ENCODE results near the gene DPCD. TPM values are rescaled to one million over a fixed set of nuclear protein-coding genes. Genes with fewer than 3 reads are reported as not detected.

The DPCD gene
- total RNA-seq, 2 donors from 2014 or later, result 32.0 to 40.3 TPM

- peaks cover 50% of the 10 kb centered on the region for H3K36me3 ChIP-seq
- H3K4me1 ChIP-seq, result peaks cover 0 to 10% of the 10 kb centered on the region in 2 donors
- H3K4me3 ChIP-seq, result no peak overlapping the region
- H3K9me3 ChIP-seq, result no peaks in the 10 kb centered on the region
- no peak for TF ChIP-seq CTCF (IDR thresholded peaks at IDR 0.05)
- no peaks in the 10 kb centered on the region for H3K27me3 ChIP-seq
- no peak overlapping the region for H3K27ac ChIP-seq
- no peak for DNase-seq (ENCODE audit: low spot score)
Observed at GRCh38 chr10:101612872-101613271, 24.8 kb downstream of the DPCD start.

GRCh38 chr10:101613646-101614045, 25.5 kb downstream of the DPCD start:
- no peak for TF ChIP-seq CTCF (IDR thresholded peaks at IDR 0.05)
- H3K27ac ChIP-seq, result no peak overlapping the region
- DNase-seq (ENCODE audit: low spot score), result no peak
- H3K36me3 ChIP-seq, result peaks cover 47% of the 10 kb centered on the region
- H3K4me3 ChIP-seq, result no peak overlapping the region
- no peaks in the 10 kb centered on the region for H3K9me3 ChIP-seq
- no peaks in the 10 kb centered on the region for H3K27me3 ChIP-seq
- H3K4me1 ChIP-seq, result peaks cover 0 to 10% of the 10 kb centered on the region in 2 donors

DNA sequence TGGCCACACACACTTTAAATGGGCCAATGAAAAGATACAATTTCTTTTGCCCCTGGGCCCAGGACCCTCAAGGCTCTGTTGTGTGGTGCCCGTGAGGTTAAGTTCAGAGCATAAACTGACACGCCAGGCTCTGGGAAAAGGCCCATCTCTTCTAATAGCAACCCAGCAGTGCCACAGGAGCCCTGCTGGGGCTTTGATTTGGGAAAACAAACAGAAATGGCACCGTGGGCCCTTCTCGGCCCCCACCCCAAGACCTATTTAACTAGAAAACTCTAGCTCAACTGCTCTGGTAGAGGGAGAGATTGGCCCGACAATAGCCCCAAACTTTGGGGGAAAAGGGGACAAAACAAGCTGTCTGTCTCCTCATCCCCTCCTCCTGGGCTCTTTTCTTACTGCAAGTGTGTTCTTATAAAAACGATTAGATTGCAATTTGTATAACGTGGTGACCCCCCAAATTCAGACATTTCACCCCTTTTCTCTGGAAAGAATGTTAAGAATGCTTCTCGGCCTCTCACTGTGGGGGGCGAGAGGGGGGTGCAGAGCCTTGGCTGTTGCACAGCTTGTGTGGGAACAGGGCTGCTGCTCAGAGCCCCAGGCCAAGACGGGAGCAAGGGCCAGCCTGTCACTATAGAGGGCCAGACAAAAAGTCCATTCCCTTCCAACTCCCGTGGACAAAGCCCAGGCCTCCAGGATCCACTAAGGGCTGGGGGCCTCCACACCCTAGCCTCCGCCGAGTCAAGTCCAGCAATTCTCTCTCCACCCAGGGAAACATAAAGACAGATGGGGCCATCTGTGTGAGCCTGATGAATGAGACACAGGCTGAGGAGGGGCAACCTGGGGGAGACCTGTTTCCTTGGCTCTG, 26.8 kb downstream of the DPCD start:
- TF ChIP-seq CTCF (IDR thresholded peaks at IDR 0.05), result no peak
- Histone ChIP-seq H3K4me3 (no peak overlapping the region), H3K36me3 (peaks cover 34% of the 10 kb centered on the region), H3K9me3 (no peaks in the 10 kb centered on the region), H3K27me3 (no peaks in the 10 kb centered on the region), H3K4me1 (peaks cover 0 to 10% of the 10 kb centered on the region in 2 donors), H3K27ac (no peak overlapping the region)
- no peak for DNase-seq (ENCODE audit: low spot score)

DNA sequence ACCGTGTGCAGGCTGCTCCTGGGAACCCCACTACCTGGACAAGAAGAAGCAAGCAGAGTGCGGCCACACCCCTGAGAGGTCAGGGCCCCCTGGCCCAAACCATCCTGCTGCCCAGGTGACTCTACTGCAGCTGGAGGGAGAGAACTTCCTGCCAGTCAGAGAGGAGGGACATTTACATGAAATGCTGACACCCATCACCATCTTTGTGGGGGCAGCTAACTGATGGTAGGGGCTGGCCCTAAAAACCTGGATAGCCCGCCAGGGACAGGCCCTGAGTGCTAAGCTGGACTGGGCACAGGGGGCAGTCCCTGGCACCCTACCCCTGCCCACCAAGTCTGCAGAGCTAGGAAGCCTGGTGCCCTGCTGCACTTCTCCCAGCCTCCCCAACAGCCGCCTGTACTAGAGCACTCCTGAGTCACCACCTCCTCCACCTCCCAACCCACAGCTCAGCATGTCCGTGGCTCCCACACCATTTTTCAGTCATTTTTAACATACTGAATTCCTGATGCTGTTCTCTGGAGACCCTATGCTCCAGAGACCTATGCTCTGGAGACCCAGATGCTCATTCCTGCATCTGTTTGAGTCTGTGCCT, 27.5 kb downstream of the DPCD start:
- no peak for DNase-seq (ENCODE audit: low spot score)
- Histone ChIP-seq H3K36me3 (peaks cover 27% of the 10 kb centered on the region), H3K27ac (no peak overlapping the region), H3K4me3 (no peak overlapping the region), H3K4me1 (peaks cover 0 to 10% of the 10 kb centered on the region in 2 donors), H3K27me3 (no peaks in the 10 kb centered on the region), H3K9me3 (no peaks in the 10 kb centered on the region)
- TF ChIP-seq CTCF (IDR thresholded peaks at IDR 0.05), result no peak

DNA sequence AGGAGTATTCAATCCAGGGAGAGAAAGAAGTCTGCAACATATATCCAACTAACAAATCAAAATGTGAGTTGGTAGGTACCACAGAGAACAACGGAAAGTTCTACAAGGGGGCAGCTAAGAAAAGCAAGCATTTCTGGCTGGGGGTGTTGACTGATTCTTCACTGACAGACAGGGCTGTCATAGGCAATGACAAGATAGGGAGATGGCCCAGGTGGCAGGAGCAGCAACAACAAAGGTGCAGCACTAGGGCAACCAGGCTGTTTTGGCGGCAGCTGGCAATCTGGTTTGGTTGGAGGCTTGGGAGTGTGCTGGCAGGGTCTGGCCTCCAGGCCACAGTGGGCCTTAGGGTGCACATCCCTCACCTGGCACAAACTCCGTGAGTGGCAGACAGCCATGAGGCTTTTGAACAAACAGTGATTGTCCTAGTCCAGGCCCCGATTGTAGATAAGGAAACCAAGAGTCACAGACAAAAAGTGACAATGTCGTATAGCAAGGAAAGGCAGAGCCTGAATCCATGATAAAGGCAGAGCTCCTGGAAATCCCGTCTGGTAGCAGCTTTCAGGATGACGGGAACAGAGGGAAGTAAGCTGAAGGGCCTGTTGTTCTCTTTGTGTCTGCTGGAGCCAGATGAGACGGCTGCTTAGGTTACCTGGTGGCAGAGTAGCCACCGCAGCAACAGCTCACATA, 28.4 kb downstream of the DPCD start:
- H3K9me3 ChIP-seq, result no peaks in the 10 kb centered on the region
- no peak overlapping the region for H3K27ac ChIP-seq
- H3K36me3 ChIP-seq, result peaks cover 25% of the 10 kb centered on the region
- H3K4me1 ChIP-seq, result peaks cover 0 to 10% of the 10 kb centered on the region in 2 donors
- no peaks in the 10 kb centered on the region for H3K27me3 ChIP-seq
- no peak overlapping the region for H3K4me3 ChIP-seq
- TF ChIP-seq CTCF (IDR thresholded peaks at IDR 0.05), result no peak
- DNase-seq (ENCODE audit: low spot score), result no peak

Measured in right atrium auricular region (tissue), 2 donors.